K562 (cell line): ENCODE measurements around the gene CTCFL. TPM values are rescaled to one million over a fixed set of nuclear protein-coding genes. Genes with fewer than 3 reads are reported as not detected.
A peak's percentile ranks its signal among the peaks of the same experiment; 100 is the strongest.

ENCODE experiments used
- ATAC-seq: fragments of 200-7000 bp; cut with Tn5 transposase; 3 replicates; pipeline ENCODE4 v1.9.1; 2020; ENCODE audit warnings: moderate library complexity
- BruUV-seq: library from RNA; stranded (reverse); fragments of 400-500 nt; replicated peaks from 2 replicates; lab custom pipeline; 2021; lab: Mats Ljungman, UMichigan
- CTCF ChIA-PET: fragments of 300-600 bp; formaldehyde crosslinking; extraction: SDS; loops from one replicate; lab custom pipeline; 2021; ENCODE audit warnings: low intra/inter-chr PET ratio; lab: Yijun Ruan, JAX
- POLR2A ChIA-PET: fragments of 300-600, 350-650 bp; sonication (Branson Sonifier 250); formaldehyde crosslinking; extraction: SDS; loops from one replicate; lab custom pipeline; 2021; ENCODE audit warnings: antibody characterized with exemption, inconsistent platforms; lab: Yijun Ruan, JAX
- DNase-seq, 4 experiments: peaks; one replicate each; pipeline versions ENCODE4 v3.0.0 to v3.0.0-alpha.2; 2011 to 2018; ENCODE audit warnings: low spot score in 3 of 4, mixed read lengths in 3 of 4; ENCODE audit errors: extremely low read depth in 1 of 4
- FAIRE-seq: peaks from 2 replicates; lab custom pipeline; 2011; peaks lifted over from hg19 to GRCh38; lab: Jason Lieb, UNC
- H2AFZ ChIP-seq: 2 replicates; pipeline ENCODE4 v1.6.0; 2011; ENCODE audit warnings: low read depth, low read length, control low read depth, inconsistent platforms
- H3K27ac ChIP-seq: fragments of 200-600 bp; 3 replicates; pipeline ENCODE4 v1.8.0; 2011; ENCODE audit warnings: low read depth, mild to moderate bottlenecking, control low read depth, inconsistent platforms, low read length, moderate library complexity, mixed read lengths; ENCODE audit errors: extremely low read depth
- H3K27me3 ChIP-seq, 2 experiments: fragments of 300-600 bp in 1 of 2; 2 replicates in 1 of 2; 3 replicates in 1 of 2; pipeline versions ENCODE4 v1.6.0 to v1.8.0; 2011; ENCODE audit warnings: inconsistent platforms in 2 of 2, low read length in 2 of 2, mild to moderate bottlenecking in 1 of 2, mixed read lengths in 1 of 2, moderate library complexity in 1 of 2; ENCODE audit not compliant: control insufficient read depth in 2 of 2, insufficient read depth in 2 of 2
- H3K36me3 ChIP-seq: fragments of 300-600 bp; 3 replicates; pipeline ENCODE4 v1.8.0; 2011; ENCODE audit warnings: mild to moderate bottlenecking, low read length, inconsistent platforms; ENCODE audit not compliant: control insufficient read depth, insufficient read depth
- H3K4me1 ChIP-seq, 2 experiments: fragments of 200-600 bp in 1 of 2; replicated peaks in 1 of 2; 2 replicates in 1 of 2; 3 replicates in 1 of 2; pipeline versions ENCODE4 v1.5.1 to v1.8.0; 2011; ENCODE audit warnings: inconsistent platforms in 2 of 2, low read length in 2 of 2, mild to moderate bottlenecking in 1 of 2, mixed read lengths in 1 of 2, moderate library complexity in 1 of 2; ENCODE audit not compliant: control insufficient read depth in 2 of 2, insufficient read depth in 2 of 2
- H3K4me2 ChIP-seq: 2 replicates; pipeline ENCODE4 v1.6.1; 2011; ENCODE audit warnings: low read length, control low read depth, inconsistent platforms, mixed read lengths; ENCODE audit not compliant: insufficient read depth
- H3K4me3 ChIP-seq: fragments of 200-600 bp; sonication (generic), shearing (Covaris generic); 2 replicates; pipeline ENCODE4 v1.5.1; 2016; ENCODE audit warnings: control low read depth, inconsistent platforms
- H3K79me2 ChIP-seq: fragments of 200-600 bp; 3 replicates; pipeline ENCODE4 v1.8.0; 2011; ENCODE audit warnings: low read length, inconsistent platforms; ENCODE audit not compliant: control insufficient read depth, insufficient read depth
- H3K9ac ChIP-seq, 2 experiments: 2 replicates each; pipeline versions ENCODE4 v1.6.0 to v1.6.1; 2011; ENCODE audit warnings: low read depth in 2 of 2, low read length in 2 of 2, control low read depth in 1 of 2, inconsistent platforms in 1 of 2, mild to moderate bottlenecking in 1 of 2, mixed read lengths in 1 of 2; ENCODE audit not compliant: insufficient read depth in 1 of 2
- H3K9me1 ChIP-seq: one replicate; pipeline ENCODE4 v1.6.0; 2011; ENCODE audit warnings: inconsistent platforms, mild to moderate bottlenecking, low read length, moderate library complexity; ENCODE audit not compliant: control insufficient read depth, insufficient read depth
- H3K9me3 ChIP-seq: replicated peaks from 2 replicates; pipeline ENCODE4 v1.5.1; 2011; ENCODE audit warnings: low read depth, low read length, inconsistent platforms; ENCODE audit not compliant: control insufficient read depth, insufficient read depth
- H4K20me1 ChIP-seq: replicated peaks from 2 replicates; pipeline ENCODE4 v1.6.1; 2011; ENCODE audit warnings: low read length, inconsistent platforms, mixed read lengths; ENCODE audit not compliant: control insufficient read depth, insufficient read depth
- ATF3 ChIP-seq, 2 experiments: fragments of 450-650 bp in 1 of 2; sonication (generic) in 1 of 2; formaldehyde crosslinking in 1 of 2; IDR thresholded peaks in 1 of 2; conservative IDR thresholded peaks in 1 of 2; 2 replicates each; pipeline versions ENCODE4 v1.6.1 to v1.8.1; 2016 to 2023; ENCODE audit warnings: mild to moderate bottlenecking in 2 of 2, moderate library complexity in 2 of 2, inconsistent platforms in 1 of 2, missing genetic modification reagents in 1 of 2
- BRCA1 ChIP-seq, 2 experiments: fragments of 450-650 bp in 1 of 2; sonication (generic) in 1 of 2; formaldehyde crosslinking in 1 of 2; IDR thresholded peaks; 2 replicates each; pipeline versions ENCODE4 v1.5.0 to v1.6.1; 2017 to 2020; ENCODE audit warnings: mild to moderate bottlenecking in 1 of 2, missing genetic modification reagents in 1 of 2
- ESRRA ChIP-seq: fragments of 450-650 bp; IDR thresholded peaks from 2 replicates; pipeline ENCODE4 v1.6.1; 2014; ENCODE audit warnings: low read depth, mild to moderate bottlenecking, moderate library complexity, borderline replicate concordance
- HDAC6 ChIP-seq: IDR thresholded peaks from 2 replicates; pipeline ENCODE4 v1.6.1; 2012; ENCODE audit warnings: low read depth, mild to moderate bottlenecking, control low read depth, inconsistent platforms, low read length, moderate library complexity
- MBD2 ChIP-seq: sonication (generic); IDR thresholded peaks from 2 replicates; pipeline ENCODE4 v1.6.1; 2016; ENCODE audit warnings: low read depth, borderline replicate concordance
- MTA1 ChIP-seq: fragments of 450-650 bp; IDR thresholded peaks from 2 replicates; pipeline ENCODE4 v1.6.1; 2017; ENCODE audit warnings: borderline replicate concordance
- MTA2 ChIP-seq: fragments of 450-650 bp; IDR thresholded peaks from 2 replicates; pipeline ENCODE4 v1.6.1; 2016; ENCODE audit warnings: low read depth
- NR3C1 ChIP-seq: sonication (generic); formaldehyde crosslinking; IDR thresholded peaks from 2 replicates; pipeline ENCODE4 v1.8.1; 2022; ENCODE audit warnings: missing genetic modification reagents
- RBM39 ChIP-seq: fragments of 200-400 bp; formaldehyde crosslinking; optimal IDR thresholded peaks from 2 replicates; pipeline ENCODE3; 2018; ENCODE audit warnings: low read depth, low read length
- SREBF1 ChIP-seq: fragments of 150-350 bp; IDR thresholded peaks from 2 replicates; pipeline ENCODE4 v1.6.1; 2014; ENCODE audit warnings: antibody characterized with exemption, low read depth, low read length, borderline replicate concordance
- TRIM24 ChIP-seq, 2 experiments: fragments of 450-650 bp; IDR thresholded peaks; 2 replicates each; pipeline ENCODE4 v1.6.1; 2016
- ZNF174 ChIP-seq: fragments of 250-450 bp; sonication (Bioruptor Pico); IDR thresholded peaks from 2 replicates; pipeline ENCODE4 v1.4.0; 2020; ENCODE audit warnings: mild to moderate bottlenecking
- ZNF184 ChIP-seq: sonication (generic); formaldehyde crosslinking; IDR thresholded peaks from 2 replicates; pipeline ENCODE4 v1.5.0; 2020; ENCODE audit warnings: missing genetic modification reagents
- ZNF224 ChIP-seq: sonication (generic); formaldehyde crosslinking; IDR thresholded peaks from 2 replicates; pipeline ENCODE4 v1.8.0; 2022; ENCODE audit warnings: mild to moderate bottlenecking, missing genetic modification reagents
- ZNF282 ChIP-seq: sonication (generic); formaldehyde crosslinking; IDR thresholded peaks from 2 replicates; pipeline ENCODE4 v1.8.1; 2023; ENCODE audit warnings: missing genetic modification reagents
- ZNF384 ChIP-seq: IDR thresholded peaks from 2 replicates; pipeline ENCODE4 v1.6.1; 2012; ENCODE audit warnings: low read depth, low read length, improper control_type of control experiment
- ZNF436 ChIP-seq: fragments of 250-450, 450-650 bp; sonication (Bioruptor Pico); formaldehyde crosslinking; IDR thresholded peaks from 2 replicates; pipeline ENCODE4 v1.7.0; 2020; ENCODE audit warnings: mild to moderate bottlenecking
- ZNF707 ChIP-seq: fragments of 250-450 bp; sonication (Bioruptor Pico); conservative IDR thresholded peaks from 2 replicates; pipeline ENCODE4 v1.8.0; 2022; ENCODE audit warnings: inconsistent platforms, mild to moderate bottlenecking, moderate library complexity
- WGBS: fragments of 100-300 bp; shearing (Covaris generic); methylation state at CpG from one replicate; pipeline ENCODE4 v1.1.6; 2016; ENCODE audit warnings: low coverage, mixed read lengths; ENCODE audit not compliant: insufficient coverage; ENCODE audit errors: missing lambda C conversion rate; 5-methylcytosine and 5-hydroxymethylcytosine counted together
- in situ Hi-C: fragments of 300-500 bp; cut with MboI; formaldehyde crosslinking; loops from 4 replicates; pipeline ENCODE4 v1.15.0; 2018; ENCODE audit warnings: inconsistent platforms, mixed read lengths
- intact Hi-C: fragments of 100-400 bp; cut with micrococcal nuclease; formaldehyde crosslinking; loops from 2 replicates; pipeline ENCODE4 v1.14.2; 2022
- polyA plus RNA-seq, 8 experiments: library from polyadenylated mRNA; depleted of rRNA in 4 of 8; stranded (reverse) in 5 of 8; unstranded in 3 of 8; fragments of >200 nt; fragmentation: Nextera tagmentation in 2 of 8; fragmentation: Illumina TruSeq in 1 of 8; extraction: Ambion mirVana in 2 of 8; extraction: Trizol in 1 of 8; gene quantifications; 2 replicates each; pipeline versions ENCODE4 v1.2.1 to v1.2.3, GENCODE V29; 2011 to 2014; ENCODE audit warnings: inconsistent platforms in 1 of 8, missing spikeins in 1 of 8
- total RNA-seq, 7 experiments: library from RNA; depleted of rRNA in 6 of 7; stranded (reverse); fragments of >200 nt in 6 of 7; fragmentation: Illumina TruSeq in 2 of 7; extraction: Trizol in 2 of 7; gene quantifications; 2 replicates each; pipeline versions ENCODE4 v1.2.1 to v1.2.3, GENCODE V29; 2011 to 2021; ENCODE audit warnings: low replicate concordance in 1 of 7
- TF ChIP-seq, protein P1 (sequence below): fragments of 450-650 bp; IDR thresholded peaks from 2 replicates; pipeline ENCODE4 v1.6.1; 2014; ENCODE audit warnings: low read depth, mild to moderate bottlenecking, moderate library complexity, borderline replicate concordance

The CTCFL gene
- total and polyA plus RNA-seq, 9 of the 15 experiments (the other 6 are each of a cell fraction or from before 2014, with no cell fraction given) = 42.4 to 188 (median 111) TPM

- no peak for ATAC-seq
- intact Hi-C loops = no loop called here
- 75% methylated on average over 19 of the region's 19 CpGs for WGBS
- TF ChIP-seq RBM39 (no peak), ZNF282 (CRISPR knock-in tag) (no peak), ATF3 (IDR thresholded peaks at IDR 0.05) (no peak), ATF3 (CRISPR knock-in tag; conservative IDR thresholded peaks at IDR 0.05) (no peak), MTA1 (no peak), ESRRA (no peak), HDAC6 (no peak), ZNF384 (no peak), ZNF174 (CRISPR knock-in tag) (no peak), MBD2 (no peak), TRIM24 (IDR thresholded peaks at IDR 0.05) (no peak), SREBF1 (no peak), MTA2 (no peak), ZNF224 (CRISPR knock-in tag) (no peak), NR3C1 (CRISPR knock-in tag) (no peak), ZNF436 (CRISPR knock-in tag) (no peak), ZNF184 (CRISPR knock-in tag) (no peak), BRCA1 (IDR thresholded peaks at IDR 0.05) (no peak), BRCA1 (CRISPR knock-in tag; IDR thresholded peaks at IDR 0.05) (no peak), ZNF707 (CRISPR knock-in tag) (no peak)
- TF ChIP-seq, protein P1, sequence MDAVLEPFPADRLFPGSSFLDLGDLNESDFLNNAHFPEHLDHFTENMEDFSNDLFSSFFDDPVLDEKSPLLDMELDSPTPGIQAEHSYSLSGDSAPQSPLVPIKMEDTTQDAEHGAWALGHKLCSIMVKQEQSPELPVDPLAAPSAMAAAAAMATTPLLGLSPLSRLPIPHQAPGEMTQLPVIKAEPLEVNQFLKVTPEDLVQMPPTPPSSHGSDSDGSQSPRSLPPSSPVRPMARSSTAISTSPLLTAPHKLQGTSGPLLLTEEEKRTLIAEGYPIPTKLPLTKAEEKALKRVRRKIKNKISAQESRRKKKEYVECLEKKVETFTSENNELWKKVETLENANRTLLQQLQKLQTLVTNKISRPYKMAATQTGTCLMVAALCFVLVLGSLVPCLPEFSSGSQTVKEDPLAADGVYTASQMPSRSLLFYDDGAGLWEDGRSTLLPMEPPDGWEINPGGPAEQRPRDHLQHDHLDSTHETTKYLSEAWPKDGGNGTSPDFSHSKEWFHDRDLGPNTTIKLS = no peak
- TF ChIP-seq, all 486 proteins: peak for 0
- Histone ChIP-seq H3K36me3 (no peaks in the 10 kb centered on the region), H3K27me3 (no peaks in the 10 kb centered on the region), H3K79me2 (no peaks in the 10 kb centered on the region), H3K27ac (no peak overlapping the region), H3K4me2 (no peak overlapping the region), H2AFZ (0 out of 2 replicates have a peak overlapping the region, but pooled peaks have one; percentile 21), H3K9ac (no peak overlapping the region), H3K9me3 (no peaks in the 10 kb centered on the region), H3K9me1 (no peaks in the 10 kb centered on the region), H3K4me1 (peaks cover 6 to 17% of the 10 kb centered on the region in 2 experiments; a peak in 4 of 5 replicates), H3K4me3 (no peak overlapping the region), H4K20me1 (no peaks in the 10 kb centered on the region)
- no TSS peak for BruUV-seq
- POLR2A ChIA-PET = interaction anchor here (0.6 to 0.7 kb wide), 3 partner anchors 14 to 289 kb away, joined by 3 read pairs; no protein-coding TSS in a partner anchor
- in situ Hi-C loops = no loop called here
- DNase-seq (no peak), FAIRE-seq (no peak)
- CTCF ChIA-PET = no interaction called here
Observed at GRCh38 chr20:57483287-57484050, 41.5 kb downstream of the CTCFL start.
